Measurements from ENCODE around the gene ZNF630. TPM values are rescaled to one million over a fixed set of nuclear protein-coding genes. Genes with fewer than 3 reads are reported as not detected.
"Not testable (repeated sequence)": the region's sequence is repeated elsewhere in the genome, so short reads cannot be mapped to it uniquely, and the experiment has no call there.

The ZNF630 gene
- polyA plus RNA-seq, 1 of the 3 experiments (the other 2 are of a cell fraction) = 0.61 TPM

DNA sequence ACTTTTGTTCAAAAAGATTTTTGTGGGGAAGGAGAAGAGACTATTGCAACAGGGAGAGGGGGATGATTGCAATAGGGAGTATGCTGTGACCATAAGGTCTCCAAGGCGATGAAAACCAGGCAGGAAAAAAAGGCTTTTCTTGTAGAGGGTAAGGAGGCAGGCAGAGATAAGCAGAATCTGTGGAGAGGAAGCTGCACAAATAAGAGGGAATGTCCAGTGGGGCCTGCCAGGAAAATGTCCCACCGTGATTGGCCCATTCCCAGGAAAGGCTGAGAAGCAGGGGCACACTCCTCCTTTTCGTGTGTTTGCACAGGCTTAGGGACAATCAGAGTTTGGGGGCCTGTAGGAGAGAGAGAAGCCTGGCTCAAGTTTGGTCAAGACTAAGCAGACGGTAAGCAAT is 35.5 kb downstream of the ZNF630 start:
- no peak overlapping the region for H3K4me2 ChIP-seq
- no peak overlapping the region for H3K9ac ChIP-seq
- no peak for DNase-seq
- no peaks in the 10 kb centered on the region for H3F3A ChIP-seq (replicated peaks; ENCODE audit: insufficient read depth)
- WGBS (ENCODE audit: low lambda C conversion rate) = 21% methylated on average over 4 of the region's 4 CpGs
- no peaks in the 10 kb centered on the region for H3K36me3 ChIP-seq (replicated peaks in 1 of 2; ENCODE audit: control insufficient read depth in 1 of 2, insufficient read depth in 2 of 2, low read length in 1 of 2)
- no peaks in the 10 kb centered on the region for H4K20me1 ChIP-seq (ENCODE audit: insufficient read depth)
- H2AFZ ChIP-seq (ENCODE audit: low read depth) = no peak overlapping the region
- no peak overlapping the region for H3K4me3 ChIP-seq (ENCODE audit: low read depth in 2 of 2, low read length in 1 of 2)
- TF ChIP-seq POLR2AphosphoS5 (IDR thresholded peaks at IDR 0.05; ENCODE audit: low read depth, low read length) (no peak), ELF1 (IDR thresholded peaks at IDR 0.05) (no peak), CHD2 (IDR thresholded peaks at IDR 0.05; ENCODE audit: low read length, partially characterized antibody) (no peak), FOSL2 (IDR thresholded peaks at IDR 0.05; ENCODE audit: borderline replicate concordance, low read depth) (no peak)
- CTCF ChIA-PET = interaction anchor here (2.4 kb wide), 1 partner anchor 9 kb away, joined by 16 read pairs; no protein-coding TSS in a partner anchor
- H3K27ac ChIP-seq (ENCODE audit: low read depth in 2 of 2, low read length in 1 of 2) = no peak overlapping the region
- no peaks in the 10 kb centered on the region for H3K4me1 ChIP-seq (ENCODE audit: control insufficient read depth in 1 of 2, insufficient read depth in 2 of 2, low read depth in 1 of 2, low read length in 1 of 2)
- POLR2A ChIA-PET = no interaction called here
- H3K27me3 ChIP-seq (ENCODE audit: insufficient read depth) = peaks cover 4% of the 10 kb centered on the region; the same call in 1 of the 2 replicates
- H3K79me2 ChIP-seq (ENCODE audit: insufficient read depth) = no peaks in the 10 kb centered on the region
- no peaks in the 10 kb centered on the region for H3K9me2 ChIP-seq
- no peaks in the 10 kb centered on the region for H3K9me3 ChIP-seq

- H3K9me2 ChIP-seq; H3K27me3 ChIP-seq (ENCODE audit: insufficient read depth); H4K20me1 ChIP-seq (ENCODE audit: insufficient read depth); H3K9ac ChIP-seq; POLR2A ChIA-PET; H3K4me1 ChIP-seq (ENCODE audit: control insufficient read depth in 1 of 2, insufficient read depth in 2 of 2, low read depth in 1 of 2, low read length in 1 of 2); H2AFZ ChIP-seq (ENCODE audit: low read depth); DNase-seq; H3K79me2 ChIP-seq (ENCODE audit: insufficient read depth); H3K36me3 ChIP-seq (replicated peaks in 1 of 2; ENCODE audit: control insufficient read depth in 1 of 2, insufficient read depth in 2 of 2, low read length in 1 of 2); H3K9me3 ChIP-seq; H3K4me3 ChIP-seq (ENCODE audit: low read depth in 2 of 2, low read length in 1 of 2); H3K4me2 ChIP-seq; H3K27ac ChIP-seq (ENCODE audit: low read depth in 2 of 2, low read length in 1 of 2); H3F3A ChIP-seq (replicated peaks; ENCODE audit: insufficient read depth): not testable (repeated sequence)
- CTCF ChIA-PET = interaction anchor here (1.4 kb wide), 2 partner anchors 10 to 199 kb away, joined by 3 read pairs; no protein-coding TSS in a partner anchor
- WGBS (ENCODE audit: low lambda C conversion rate) = 27% methylated on average over 4 of the region's 10 CpGs
Measured at GRCh38 chrX:48030641-48031173, 40.7 kb downstream of the ZNF630 start.

- no peak overlapping the region for H3K9ac ChIP-seq
- H3K4me2 ChIP-seq = no peak overlapping the region
- no peaks in the 10 kb centered on the region for H3F3A ChIP-seq (replicated peaks; ENCODE audit: insufficient read depth)
- no peaks in the 10 kb centered on the region for H3K79me2 ChIP-seq (ENCODE audit: insufficient read depth)
- TF ChIP-seq JUND (IDR thresholded peaks at IDR 0.05) = no peak
- TF ChIP-seq, protein P1, sequence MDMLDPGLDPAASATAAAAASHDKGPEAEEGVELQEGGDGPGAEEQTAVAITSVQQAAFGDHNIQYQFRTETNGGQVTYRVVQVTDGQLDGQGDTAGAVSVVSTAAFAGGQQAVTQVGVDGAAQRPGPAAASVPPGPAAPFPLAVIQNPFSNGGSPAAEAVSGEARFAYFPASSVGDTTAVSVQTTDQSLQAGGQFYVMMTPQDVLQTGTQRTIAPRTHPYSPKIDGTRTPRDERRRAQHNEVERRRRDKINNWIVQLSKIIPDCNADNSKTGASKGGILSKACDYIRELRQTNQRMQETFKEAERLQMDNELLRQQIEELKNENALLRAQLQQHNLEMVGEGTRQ (IDR thresholded peaks at IDR 0.05; ENCODE audit: borderline replicate concordance, low read depth, low read length) = no peak
- TF ChIP-seq CHD2 (IDR thresholded peaks at IDR 0.05; ENCODE audit: low read length, partially characterized antibody) = no peak
- no peak for TF ChIP-seq FOXJ3 (CRISPR knock-in tag; IDR thresholded peaks at IDR 0.05)
- no peak for TF ChIP-seq TEAD4 (IDR thresholded peaks at IDR 0.05; ENCODE audit: borderline replicate concordance, insufficient read depth)
- no peak for TF ChIP-seq ZBTB33 (IDR thresholded peaks at IDR 0.05; ENCODE audit: borderline replicate concordance, low read depth)
- no peak for TF ChIP-seq TAF1 (IDR thresholded peaks at IDR 0.05; ENCODE audit: borderline replicate concordance, low read depth, low read length)
- TF ChIP-seq RAD21 (IDR thresholded peaks at IDR 0.05; ENCODE audit: low read length) = no peak
- no peak for TF ChIP-seq MXI1 (IDR thresholded peaks at IDR 0.05; ENCODE audit: low read depth, low read length)
- TF ChIP-seq GABPA (IDR thresholded peaks at IDR 0.05; ENCODE audit: low read depth) = no peak
- no peak for TF ChIP-seq FOXM1 (IDR thresholded peaks at IDR 0.05; ENCODE audit: low read depth)
- TF ChIP-seq, protein P2, sequence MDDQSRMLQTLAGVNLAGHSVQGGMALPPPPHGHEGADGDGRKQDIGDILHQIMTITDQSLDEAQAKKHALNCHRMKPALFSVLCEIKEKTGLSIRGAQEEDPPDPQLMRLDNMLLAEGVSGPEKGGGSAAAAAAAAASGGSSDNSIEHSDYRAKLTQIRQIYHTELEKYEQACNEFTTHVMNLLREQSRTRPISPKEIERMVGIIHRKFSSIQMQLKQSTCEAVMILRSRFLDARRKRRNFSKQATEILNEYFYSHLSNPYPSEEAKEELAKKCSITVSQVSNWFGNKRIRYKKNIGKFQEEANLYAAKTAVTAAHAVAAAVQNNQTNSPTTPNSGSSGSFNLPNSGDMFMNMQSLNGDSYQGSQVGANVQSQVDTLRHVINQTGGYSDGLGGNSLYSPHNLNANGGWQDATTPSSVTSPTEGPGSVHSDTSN (IDR thresholded peaks at IDR 0.05) = no peak
- TF ChIP-seq NFIC (IDR thresholded peaks at IDR 0.05; ENCODE audit: borderline replicate concordance) = no peak
- TF ChIP-seq USF1 (IDR thresholded peaks at IDR 0.05; ENCODE audit: borderline replicate concordance, low read depth) = no peak
- no peak overlapping the region for H3K27ac ChIP-seq (ENCODE audit: low read depth in 2 of 2, low read length in 1 of 2)
- DNase-seq = no peak
- no peak overlapping the region for H2AFZ ChIP-seq (ENCODE audit: low read depth)
- CTCF ChIA-PET = interaction anchor here (1.4 kb wide), 2 partner anchors 9 to 199 kb away, joined by 3 read pairs; no protein-coding TSS in a partner anchor
- H3K9me3 ChIP-seq = no peaks in the 10 kb centered on the region
- no peak overlapping the region for H3K4me3 ChIP-seq (ENCODE audit: low read depth in 2 of 2, low read length in 1 of 2)
- POLR2A ChIA-PET = no interaction called here
- no peaks in the 10 kb centered on the region for H3K36me3 ChIP-seq (replicated peaks in 1 of 2; ENCODE audit: control insufficient read depth in 1 of 2, insufficient read depth in 2 of 2, low read length in 1 of 2)
- 37% methylated on average over 6 of the region's 10 CpGs for WGBS (ENCODE audit: low lambda C conversion rate)
- H3K9me2 ChIP-seq = no peaks in the 10 kb centered on the region
- peaks cover 0 to 2% of the 10 kb centered on the region in 2 experiments; a peak in 1 of 4 replicates for H3K4me1 ChIP-seq (ENCODE audit: control insufficient read depth in 1 of 2, insufficient read depth in 2 of 2, low read depth in 1 of 2, low read length in 1 of 2)
- H4K20me1 ChIP-seq (ENCODE audit: insufficient read depth) = no peaks in the 10 kb centered on the region
- peaks cover 4% of the 10 kb centered on the region; the same call in 1 of the 2 replicates for H3K27me3 ChIP-seq (ENCODE audit: insufficient read depth)
Measured at GRCh38 chrX:48030237-48030636, 41.2 kb downstream of the ZNF630 start.
